NB4 (cell line): ENCODE data around the gene KHK.

Experiments
- DNase-seq: peaks from one replicate; pipeline ENCODE4 v3.0.0; 2010; ENCODE audit warnings: low read depth
- H3K4me3 ChIP-seq: one replicate; pipeline ENCODE4 v1.5.1; 2011; ENCODE audit warnings: mild to moderate bottlenecking, low read depth, low read length, moderate library complexity
- CTCF ChIP-seq: IDR thresholded peaks from one replicate; pipeline ENCODE4 v1.5.1; 2012; ENCODE audit warnings: low read depth, low read length
- MAX ChIP-seq: IDR thresholded peaks from 2 replicates; pipeline ENCODE4 v1.6.1; 2011; ENCODE audit warnings: low read depth, low read length
- MYC ChIP-seq: IDR thresholded peaks from 2 replicates; pipeline ENCODE4 v1.6.1; 2011; ENCODE audit warnings: low read depth, low read length
- POLR2A ChIP-seq: IDR thresholded peaks from 2 replicates; pipeline ENCODE4 v1.6.1; 2011; ENCODE audit warnings: mild to moderate bottlenecking; ENCODE audit not compliant: insufficient read length; ENCODE audit errors: extremely low read depth

Gene KHK

GRCh38 chr2:27057184-27057583 lies 29.4 kb upstream of the KHK start:
- no peak overlapping the region for H3K4me3 ChIP-seq
- DNase-seq: no peak
- TF ChIP-seq CTCF (no peak), POLR2A (no peak), MYC (no peak), MAX (no peak)

GRCh38 chr2:27058210-27058609 lies 28.4 kb upstream of the KHK start:
- no peak overlapping the region for H3K4me3 ChIP-seq
- no peak for DNase-seq
- TF ChIP-seq POLR2A: no peak
- no peak for TF ChIP-seq CTCF
- TF ChIP-seq MAX: no peak
- TF ChIP-seq MYC: no peak

GRCh38 chr2:27059141-27059820 lies 27.3 kb upstream of the KHK start:
- no peak for DNase-seq
- TF ChIP-seq POLR2A (no peak), CTCF (no peak), MYC (no peak), MAX (no peak)
- no peak overlapping the region for H3K4me3 ChIP-seq

- DNase-seq: no peak
- no peak for TF ChIP-seq POLR2A
- no peak for TF ChIP-seq MYC
- TF ChIP-seq MAX: no peak
- TF ChIP-seq CTCF: no peak
- no peak overlapping the region for H3K4me3 ChIP-seq
Measured at GRCh38 chr2:27060323-27060722, 26.2 kb upstream of the KHK start.

GRCh38 chr2:27065128-27065527 lies 21.4 kb upstream of the KHK start:
- DNase-seq: no peak
- TF ChIP-seq CTCF: no peak
- no peak for TF ChIP-seq MAX
- no peak for TF ChIP-seq POLR2A
- TF ChIP-seq MYC: no peak

GRCh38 chr2:27067385-27067784 lies 19.2 kb upstream of the KHK start:
- no peak overlapping the region for H3K4me3 ChIP-seq
- DNase-seq: no peak
- TF ChIP-seq MYC: no peak
- TF ChIP-seq POLR2A: no peak
- no peak for TF ChIP-seq CTCF
- TF ChIP-seq MAX: no peak

More at GRCh38 chr2:27065128-27065527, 21.4 kb upstream of the KHK start:
- no peak overlapping the region for H3K4me3 ChIP-seq
